LHCN-M2 (cell line): ENCODE data around the gene CHCHD1. TPM values are rescaled to one million over a fixed set of nuclear protein-coding genes. Genes with fewer than 3 reads are reported as not detected.

Source experiments
- total RNA-seq: library from RNA; depleted of rRNA; stranded (reverse); fragments of >200 nt; gene quantifications from 2 replicates; pipeline ENCODE4 v1.2.3, GENCODE V29; 2014; rRNA removed

The CHCHD1 gene
- total RNA-seq, 1 experiment from 2014 or later, result 32.5 TPM

Other genes with a start within 250 kb of the CHCHD1 start
- 19.2 and 43.2 TPM in 2 replicates for gene USP54, start 190.7 kb upstream of the CHCHD1 start, total RNA-seq
- gene MYOZ1, start 140.6 kb upstream of the CHCHD1 start, total RNA-seq, result not detected in 2 replicates
- gene SYNPO2L, start 126.0 kb upstream of the CHCHD1 start, total RNA-seq, result 0.32 and 0.63 TPM in 2 replicates
- 1.0 and 2.5 TPM in 2 replicates for gene AGAP5, start 83.9 kb upstream of the CHCHD1 start, total RNA-seq
- gene SEC24C, start 37.7 kb upstream of the CHCHD1 start, total RNA-seq, result 66.2 and 77.2 TPM in 2 replicates
- 57.6 and 85.6 TPM in 2 replicates for gene ZSWIM8, start 3.6 kb downstream of the CHCHD1 start, total RNA-seq
- 20.7 and 29.2 TPM in 2 replicates for gene NDST2, start 29.6 kb downstream of the CHCHD1 start, total RNA-seq
- gene CAMK2G, start 92.5 kb downstream of the CHCHD1 start, total RNA-seq, result 16.4 and 20.8 TPM in 2 replicates
- gene PLAU, start 129.1 kb downstream of the CHCHD1 start, total RNA-seq, result 614 and 683 TPM in 2 replicates
- gene VCL, start 216.1 kb downstream of the CHCHD1 start, total RNA-seq, result 147 and 163 TPM in 2 replicates